Mesenchymal stem cell (in vitro differentiated cells and primary cell): ENCODE results near the gene DUSP12.

Source experiments
- DNase-seq: peaks from one replicate; pipeline ENCODE4 v3.0.0-alpha.2; 2013
- H2AFZ ChIP-seq: one replicate; pipeline ENCODE4 v1.6.1; 2013; ENCODE audit warnings: low read depth, mild to moderate bottlenecking, control low read depth, inconsistent platforms, low read length, moderate library complexity
- H2AK5ac ChIP-seq: 2 replicates; pipeline ENCODE4 v1.6.1; 2013; ENCODE audit warnings: low read length, moderate library complexity, mild to moderate bottlenecking, inconsistent platforms; ENCODE audit not compliant: severe bottlenecking
- H2BK120ac ChIP-seq: one replicate; pipeline ENCODE4 v1.6.1; 2013; ENCODE audit warnings: low read depth, mild to moderate bottlenecking, inconsistent platforms, low read length, moderate library complexity
- H2BK12ac ChIP-seq, 2 experiments: one replicate each; pipeline ENCODE4 v1.6.1; 2013; ENCODE audit warnings: inconsistent platforms in 2 of 2, low read length in 2 of 2, mild to moderate bottlenecking in 2 of 2, moderate library complexity in 2 of 2, control low read depth in 1 of 2
- H2BK15ac ChIP-seq: one replicate; pipeline ENCODE4 v1.6.1; 2013; ENCODE audit warnings: mild to moderate bottlenecking, low read depth, inconsistent platforms; ENCODE audit not compliant: poor library complexity, severe bottlenecking
- H2BK5ac ChIP-seq: 2 replicates; pipeline ENCODE4 v1.6.1; 2013; ENCODE audit warnings: low read depth, mild to moderate bottlenecking, low read length, control low read depth, inconsistent platforms; ENCODE audit not compliant: poor library complexity, severe bottlenecking
- H3K14ac ChIP-seq, 2 experiments: one replicate each; pipeline ENCODE4 v1.6.1; 2013; ENCODE audit warnings: inconsistent platforms in 2 of 2, low read length in 2 of 2, control low read depth in 1 of 2, mild to moderate bottlenecking in 1 of 2, moderate library complexity in 1 of 2
- H3K18ac ChIP-seq, 2 experiments: one replicate each; pipeline ENCODE4 v1.6.1; 2013; ENCODE audit warnings: inconsistent platforms in 2 of 2, low read length in 2 of 2, control low read depth in 1 of 2, low read depth in 1 of 2, mild to moderate bottlenecking in 1 of 2
- H3K23ac ChIP-seq, 2 experiments: one replicate each; pipeline ENCODE4 v1.6.1; 2013; ENCODE audit warnings: inconsistent platforms in 2 of 2, low read length in 2 of 2, mild to moderate bottlenecking in 2 of 2, moderate library complexity in 2 of 2, control low read depth in 1 of 2
- H3K27ac ChIP-seq: 2 replicates; pipeline ENCODE4 v1.5.1; 2013; ENCODE audit warnings: mild to moderate bottlenecking, moderate library complexity, low read length, control low read depth, inconsistent platforms; ENCODE audit not compliant: poor library complexity, severe bottlenecking
- H3K27me3 ChIP-seq, 2 experiments: 2 replicates each; pipeline versions ENCODE4 v1.6.1 to v1.7.0; 2013; ENCODE audit warnings: low read length in 2 of 2, mild to moderate bottlenecking in 2 of 2, moderate library complexity in 2 of 2, control low read depth in 1 of 2, inconsistent platforms in 1 of 2; ENCODE audit not compliant: control insufficient read depth in 1 of 2, insufficient read depth in 1 of 2
- H3K36me3 ChIP-seq, 2 experiments: 2 replicates each; pipeline versions ENCODE4 v1.6.1 to v1.7.0; 2013; ENCODE audit warnings: low read length in 2 of 2, control low read depth in 1 of 2, inconsistent platforms in 1 of 2, low read depth in 1 of 2, mild to moderate bottlenecking in 1 of 2; ENCODE audit not compliant: insufficient read depth in 2 of 2, control insufficient read depth in 1 of 2
- H3K4ac ChIP-seq, 2 experiments: one replicate each; pipeline ENCODE4 v1.6.1; 2013; ENCODE audit warnings: inconsistent platforms in 2 of 2, low read length in 2 of 2, mild to moderate bottlenecking in 2 of 2, moderate library complexity in 2 of 2, control low read depth in 1 of 2, low read depth in 1 of 2
- H3K4me1 ChIP-seq: 2 replicates; pipeline ENCODE4 v1.6.1; 2013; ENCODE audit warnings: low read depth, low read length, control low read depth; ENCODE audit not compliant: control insufficient read depth, insufficient read depth
- H3K4me2 ChIP-seq: 2 replicates; pipeline ENCODE4 v1.6.1; 2013; ENCODE audit warnings: low read length, mild to moderate bottlenecking, inconsistent platforms; ENCODE audit not compliant: poor library complexity, severe bottlenecking
- H3K4me3 ChIP-seq, 2 experiments: 2 replicates each; pipeline versions ENCODE4 v1.5.1 to v1.7.0; 2013; ENCODE audit warnings: low read length in 2 of 2, mild to moderate bottlenecking in 2 of 2, control low read depth in 1 of 2, low read depth in 1 of 2; ENCODE audit not compliant: insufficient read depth in 1 of 2
- H3K79me1 ChIP-seq: replicated peaks from 2 replicates; pipeline ENCODE4 v1.6.1; 2013; ENCODE audit warnings: mild to moderate bottlenecking, control low read depth, low read length, inconsistent platforms; ENCODE audit not compliant: poor library complexity, severe bottlenecking
- H3K9ac ChIP-seq: 2 replicates; pipeline ENCODE4 v1.7.0; 2013; ENCODE audit warnings: mild to moderate bottlenecking, low read length, moderate library complexity
- H3K9me3 ChIP-seq: 2 replicates; pipeline ENCODE4 v1.7.0; 2013; ENCODE audit warnings: mild to moderate bottlenecking, low read length; ENCODE audit not compliant: control insufficient read depth
- H4K8ac ChIP-seq: one replicate; pipeline ENCODE4 v1.6.1; 2013; ENCODE audit warnings: inconsistent platforms, mild to moderate bottlenecking, low read length, moderate library complexity
- H4K91ac ChIP-seq: one replicate; pipeline ENCODE4 v1.6.1; 2013; ENCODE audit warnings: mild to moderate bottlenecking, low read length, inconsistent platforms
- WGBS: methylation state at CpG from one replicate; pipeline ENCODE4 v1.1.7; 2013; ENCODE audit warnings: mixed read lengths; 5-methylcytosine and 5-hydroxymethylcytosine counted together

DUSP12 gene

GRCh38 chr1:161747801-161748200 is 1.8 kb upstream of the DUSP12 start:
- H2BK12ac ChIP-seq: no peak overlapping the region
- H3K4ac ChIP-seq: no peak overlapping the region
- H2BK5ac ChIP-seq: no peak overlapping the region
- peaks cover 4% of the 10 kb centered on the region for H3K79me1 ChIP-seq
- H3K9ac ChIP-seq: no peak overlapping the region
- H3K36me3 ChIP-seq: peaks cover 6 to 18% of the 10 kb centered on the region in 2 experiments
- no peak overlapping the region for H4K91ac ChIP-seq
- no peak overlapping the region for H2AK5ac ChIP-seq
- no peak overlapping the region for H4K8ac ChIP-seq
- H3K4me1 ChIP-seq: peaks cover 6% of the 10 kb centered on the region
- H2BK120ac ChIP-seq: no peak overlapping the region
- no peak for DNase-seq
- no peak overlapping the region for H3K23ac ChIP-seq
- H3K27ac ChIP-seq: no peak overlapping the region
- no peak overlapping the region for H3K14ac ChIP-seq
- H2BK15ac ChIP-seq: no peak overlapping the region
- no peak overlapping the region for H3K18ac ChIP-seq
- no peak overlapping the region for H3K4me3 ChIP-seq
- WGBS: 66% methylated on average over 4 of the region's 6 CpGs
- no peaks in the 10 kb centered on the region for H3K27me3 ChIP-seq
- H2AFZ ChIP-seq: no peak overlapping the region
- H3K9me3 ChIP-seq: no peaks in the 10 kb centered on the region
- H3K4me2 ChIP-seq: no peak overlapping the region

GRCh38 chr1:161763522-161764098 is 14.0 kb downstream of the DUSP12 start:
- H3K9me3 ChIP-seq: no peaks in the 10 kb centered on the region

GRCh38 chr1:161766102-161766981 is 16.8 kb downstream of the DUSP12 start, which contains the start of gene ATF6:
Gene ATF6 (plus strand): TSS chr1:161766320. CDS start chr1:161766361, 41 bp downstream.
- Histone ChIP-seq H3K9ac (peak within 1 kb of the TSS; percentile 99), H3K27me3 (no peaks in the 10 kb centered on the region), H2BK120ac (no peak within 1 kb of the TSS), H2AK5ac (no peak within 1 kb of the TSS), H2BK15ac (peak within 1 kb of the TSS; percentile 86), H3K4me3 (peak within 1 kb of the TSS; percentile 66 to 99), H3K9me3 (no peaks in the 10 kb centered on the region), H3K23ac (no peak within 1 kb of the TSS), H3K14ac (peak within 1 kb of the TSS in 1 of 2 experiments; percentile 43), H2BK12ac (no peak within 1 kb of the TSS), H3K27ac (peak within 1 kb of the TSS; percentile 26), H4K8ac (peak within 1 kb of the TSS; percentile 86), H4K91ac (peak within 1 kb of the TSS; percentile 70), H2BK5ac (no peak within 1 kb of the TSS), H3K79me1 (peaks cover 3% of the 10 kb centered on the region), H3K4me2 (peak within 1 kb of the TSS; percentile 65), H2AFZ (peak within 1 kb of the TSS; percentile 19), H3K4me1 (peaks cover 2% of the 10 kb centered on the region), H3K4ac (peak within 1 kb of the TSS; percentile 2 to 69), H3K36me3 (no peaks in the 10 kb centered on the region), H3K18ac (peak within 1 kb of the TSS; percentile 1 to 58)
- peak; percentile 97 for DNase-seq
- 4% methylated on average over 33 of the region's 35 CpGs for WGBS

More at GRCh38 chr1:161763522-161764098, 14.0 kb downstream of the DUSP12 start:
- H3K27ac ChIP-seq: no peak overlapping the region
- no peak overlapping the region for H3K23ac ChIP-seq
- no peak overlapping the region for H4K8ac ChIP-seq
- H2AFZ ChIP-seq: no peak overlapping the region
- H3K79me1 ChIP-seq: peaks cover 1% of the 10 kb centered on the region
- no peak overlapping the region for H2BK5ac ChIP-seq
- H4K91ac ChIP-seq: no peak overlapping the region
- H3K27me3 ChIP-seq: no peaks in the 10 kb centered on the region
- H3K18ac ChIP-seq: no peak overlapping the region
- 77% methylated on average over 7 of the region's 7 CpGs for WGBS
- no peak overlapping the region for H2BK12ac ChIP-seq
- H3K9ac ChIP-seq: no peak overlapping the region
- H2AK5ac ChIP-seq: no peak overlapping the region
- H2BK120ac ChIP-seq: no peak overlapping the region
- H3K36me3 ChIP-seq: peaks cover 2 to 4% of the 10 kb centered on the region in 2 experiments
- H2BK15ac ChIP-seq: no peak overlapping the region
- H3K14ac ChIP-seq: no peak overlapping the region
- no peak overlapping the region for H3K4me2 ChIP-seq
- H3K4me1 ChIP-seq: peaks cover 2% of the 10 kb centered on the region
- peak; percentile 29 for DNase-seq
- no peak overlapping the region for H3K4me3 ChIP-seq
- H3K4ac ChIP-seq: no peak overlapping the region

GRCh38 chr1:161768461-161768860 is 18.9 kb downstream of the DUSP12 start:
- Histone ChIP-seq H3K9ac (no peak overlapping the region), H2BK12ac (no peak overlapping the region), H3K4ac (no peak overlapping the region), H3K14ac (no peak overlapping the region), H2BK120ac (no peak overlapping the region), H3K4me2 (no peak overlapping the region), H3K36me3 (no peaks in the 10 kb centered on the region), H3K9me3 (no peaks in the 10 kb centered on the region), H2BK5ac (no peak overlapping the region), H3K27me3 (no peaks in the 10 kb centered on the region), H2AK5ac (no peak overlapping the region), H2BK15ac (no peak overlapping the region), H3K23ac (no peak overlapping the region), H3K18ac (no peak overlapping the region), H3K79me1 (peaks cover 5% of the 10 kb centered on the region), H4K91ac (no peak overlapping the region), H3K4me1 (peaks cover 2% of the 10 kb centered on the region), H4K8ac (no peak overlapping the region), H3K27ac (no peak overlapping the region), H2AFZ (no peak overlapping the region), H3K4me3 (no peak overlapping the region)
- 98% methylated on average over 5 of the region's 5 CpGs for WGBS
- no peak for DNase-seq
